OCI-LY1 (cell line): ENCODE results near the gene CHRNB2.

ENCODE experiments used
- CTCF ChIP-seq: fragments of 200-600 bp; sonication (generic), shearing (Covaris generic); IDR thresholded peaks from 2 replicates; pipeline ENCODE4 v1.5.1; 2017; ENCODE audit warnings: mild to moderate bottlenecking, antibody characterized with exemption, low read length, moderate library complexity, mixed read lengths
- EZH2 ChIP-seq: fragments of 200-600 bp; sonication (generic), shearing (Covaris generic); IDR thresholded peaks from 2 replicates; pipeline ENCODE4 v1.8.0; 2017; ENCODE audit warnings: borderline replicate concordance, mixed run types, mild to moderate bottlenecking, antibody characterized with exemption, low read length, moderate library complexity, mixed read lengths

- TF ChIP-seq CTCF: no peak
- no peak for TF ChIP-seq EZH2
Measured at GRCh38 chr1:154620751-154621150, 53.2 kb downstream of the CHRNB2 start.
